IMR-90 (cell line): ENCODE data around the gene CCDC33. TPM values are rescaled to one million over a fixed set of nuclear protein-coding genes. Genes with fewer than 3 reads are reported as not detected.

Source experiments
- ATAC-seq: fragments of 200-7000 bp; cut with Tn5 transposase; 2 replicates; pipeline ENCODE4 v1.9.1; 2020; ENCODE audit warnings: low read depth, mild to moderate bottlenecking, moderate library complexity
- BruUV-seq: library from RNA; stranded (reverse); fragments of 400-500 nt; replicated peaks from 2 replicates; lab custom pipeline; 2021; lab: Mats Ljungman, UMichigan
- CTCF ChIA-PET: fragments of 300-600 bp; formaldehyde crosslinking; extraction: SDS; loops from one replicate; lab custom pipeline; 2021; ENCODE audit warnings: antibody characterized with exemption; lab: Yijun Ruan, JAX
- POLR2A ChIA-PET: fragments of 300-600 bp; sonication (Branson Sonifier 250); formaldehyde crosslinking; loops from one replicate; lab custom pipeline; 2022; ENCODE audit warnings: antibody characterized with exemption; ENCODE audit not compliant: unreplicated experiment; lab: Charles Lee
- DNase-seq: peaks from one replicate; pipeline ENCODE4 v3.0.0; 2013
- H2AFZ ChIP-seq: replicated peaks from 2 replicates; pipeline ENCODE3; 2013; ENCODE audit warnings: low read length, mild to moderate bottlenecking; ENCODE audit not compliant: poor library complexity
- H2AK5ac ChIP-seq: 2 replicates; pipeline ENCODE4 v1.6.1; 2013; ENCODE audit warnings: low read depth, low read length, inconsistent platforms
- H2AK9ac ChIP-seq: replicated peaks from 2 replicates; pipeline ENCODE3; 2013; ENCODE audit warnings: mild to moderate bottlenecking, low read depth, low read length, moderate library complexity; ENCODE audit not compliant: poor library complexity
- H2BK120ac ChIP-seq: 2 replicates; pipeline ENCODE4 v1.6.1; 2013; ENCODE audit warnings: low read depth, low read length, inconsistent platforms
- H2BK15ac ChIP-seq: 3 replicates; pipeline ENCODE4 v1.6.1; 2013; ENCODE audit warnings: low read depth, low read length, inconsistent platforms
- H2BK20ac ChIP-seq: 2 replicates; pipeline ENCODE4 v1.6.1; 2013; ENCODE audit warnings: low read depth, mild to moderate bottlenecking, inconsistent platforms, low read length, moderate library complexity
- H2BK5ac ChIP-seq: 2 replicates; pipeline ENCODE4 v1.6.1; 2013; ENCODE audit warnings: mild to moderate bottlenecking, low read depth, low read length, inconsistent platforms; ENCODE audit not compliant: poor library complexity, severe bottlenecking
- H3K14ac ChIP-seq: replicated peaks from 2 replicates; pipeline ENCODE4 v1.6.1; 2013; ENCODE audit warnings: low read depth, low read length, inconsistent platforms
- H3K18ac ChIP-seq: 2 replicates; pipeline ENCODE4 v1.6.1; 2013; ENCODE audit warnings: low read depth, low read length, control low read depth
- H3K23ac ChIP-seq: 2 replicates; pipeline ENCODE4 v1.6.1; 2013; ENCODE audit warnings: low read depth, low read length, inconsistent platforms
- H3K27ac ChIP-seq: 2 replicates; pipeline ENCODE4 v1.5.1; 2013; ENCODE audit warnings: mild to moderate bottlenecking, control low read depth, low read length; ENCODE audit not compliant: insufficient read depth
- H3K27me3 ChIP-seq: 2 replicates; pipeline ENCODE4 v1.6.1; 2013; ENCODE audit warnings: low read length; ENCODE audit not compliant: control insufficient read depth, insufficient read depth
- H3K36me3 ChIP-seq: 2 replicates; pipeline ENCODE4 v1.6.1; 2013; ENCODE audit warnings: low read length, mixed read lengths; ENCODE audit not compliant: control insufficient read depth, insufficient read depth
- H3K4ac ChIP-seq: 2 replicates; pipeline ENCODE4 v1.6.1; 2013; ENCODE audit warnings: low read depth, low read length, inconsistent platforms
- H3K4me1 ChIP-seq: 2 replicates; pipeline ENCODE4 v1.6.1; 2013; ENCODE audit warnings: low read length, mixed read lengths; ENCODE audit not compliant: control insufficient read depth, insufficient read depth
- H3K4me2 ChIP-seq: 2 replicates; pipeline ENCODE4 v1.6.1; 2013; ENCODE audit warnings: low read depth, mild to moderate bottlenecking, control low read depth, low read length, moderate library complexity
- H3K4me3 ChIP-seq: 2 replicates; pipeline ENCODE4 v1.5.1; 2013; ENCODE audit warnings: low read depth, mild to moderate bottlenecking, control low read depth, low read length, moderate library complexity; ENCODE audit not compliant: insufficient read depth
- H3K56ac ChIP-seq: 2 replicates; pipeline ENCODE4 v1.6.1; 2013; ENCODE audit warnings: low read length, inconsistent platforms; ENCODE audit not compliant: insufficient read depth; ENCODE audit errors: extremely low read depth
- H3K79me1 ChIP-seq, 2 experiments: 2 replicates each; pipeline ENCODE4 v1.6.1; 2013; ENCODE audit warnings: low read length in 2 of 2, inconsistent platforms in 1 of 2, low read depth in 1 of 2
- H3K9ac ChIP-seq: 2 replicates; pipeline ENCODE4 v1.6.1; 2013; ENCODE audit warnings: low read depth, low read length, control low read depth
- H3K9me1 ChIP-seq: 2 replicates; pipeline ENCODE4 v1.6.1; 2013; ENCODE audit warnings: low read length, inconsistent platforms; ENCODE audit not compliant: insufficient read depth
- H3K9me3 ChIP-seq: 2 replicates; pipeline ENCODE4 v1.6.1; 2013; ENCODE audit warnings: low read length; ENCODE audit not compliant: control insufficient read depth, insufficient read depth
- H4K20me1 ChIP-seq: 2 replicates; pipeline ENCODE4 v1.6.1; 2013; ENCODE audit warnings: low read length, inconsistent platforms; ENCODE audit not compliant: insufficient read depth
- H4K5ac ChIP-seq: 2 replicates; pipeline ENCODE4 v1.6.1; 2013; ENCODE audit warnings: mild to moderate bottlenecking, low read depth, low read length, control low read depth
- H4K8ac ChIP-seq, 2 experiments: 2 replicates each; pipeline ENCODE4 v1.6.1; 2013; ENCODE audit warnings: low read depth in 2 of 2, low read length in 2 of 2, control low read depth in 1 of 2, inconsistent platforms in 1 of 2
- H4K91ac ChIP-seq: 2 replicates; pipeline ENCODE4 v1.6.1; 2013; ENCODE audit warnings: low read depth, low read length, inconsistent platforms; ENCODE audit not compliant: insufficient read depth
- BHLHE40 ChIP-seq: fragments of 150-350 bp; IDR thresholded peaks from 2 replicates; pipeline ENCODE4 v1.6.1; 2016; ENCODE audit warnings: mild to moderate bottlenecking, low read depth, low read length
- FOS ChIP-seq: fragments of 150-350 bp; IDR thresholded peaks from 2 replicates; pipeline ENCODE4 v1.6.1; 2016; ENCODE audit warnings: low read depth, low read length
- MAFK ChIP-seq: IDR thresholded peaks from 2 replicates; pipeline ENCODE4 v1.6.1; 2012; ENCODE audit warnings: low read depth, low read length, improper control_type of control experiment
- NFE2L2 ChIP-seq: fragments of 150-350 bp; IDR thresholded peaks from 2 replicates; pipeline ENCODE4 v1.6.1; 2016; ENCODE audit warnings: low read depth, mild to moderate bottlenecking, low read length
- RAD21 ChIP-seq: IDR thresholded peaks from 2 replicates; pipeline ENCODE4 v1.6.1; 2012; ENCODE audit warnings: low read length, improper control_type of control experiment
- RCOR1 ChIP-seq: IDR thresholded peaks from 2 replicates; pipeline ENCODE4 v1.6.1; 2012; ENCODE audit warnings: mild to moderate bottlenecking, low read length, improper control_type of control experiment; ENCODE audit not compliant: insufficient replicate concordance
- WGBS, 2 experiments: methylation state at CpG; one replicate each; pipeline versions ENCODE4 v1.1.5 to v1.1.7; 2013; ENCODE audit warnings: missing lambda C conversion rate in 2 of 2; ENCODE audit not compliant: insufficient read length in 1 of 2; ENCODE audit errors: extremely low coverage in 2 of 2; 5-methylcytosine and 5-hydroxymethylcytosine counted together
- dilution Hi-C: fragments of 300-500 bp; cut with HindIII; formaldehyde crosslinking; loops from one replicate; pipeline ENCODE4 v1.14.3; 2018; ENCODE audit warnings: low sequenced_read_pairs; ENCODE audit not compliant: unreplicated experiment
- in situ Hi-C: fragments of 300-500 bp; cut with MboI; formaldehyde crosslinking; loops from 3 replicates; pipeline ENCODE4 v1.14.3; 2019; ENCODE audit warnings: low sequenced_read_pairs, inconsistent platforms, mixed read lengths
- intact Hi-C: fragments of 100-400 bp; cut with micrococcal nuclease; formaldehyde crosslinking; loops from 2 replicates; pipeline ENCODE4 v1.10.0; 2022
- polyA plus RNA-seq, 3 experiments: library from polyadenylated mRNA; depleted of rRNA; stranded (reverse); fragments of >200 nt; gene quantifications; 2 replicates each; pipeline ENCODE4 v1.2.3, GENCODE V29; 2012; ENCODE audit warnings: low replicate concordance in 1 of 3
- total RNA-seq: library from RNA; depleted of rRNA; stranded (reverse); fragments of >200 nt; gene quantifications from 2 replicates; pipeline ENCODE4 v1.2.3, GENCODE V29; 2012
- TF ChIP-seq, protein P1 (sequence below): fragments of 150-350 bp; IDR thresholded peaks from 2 replicates; pipeline ENCODE4 v1.6.1; 2016; ENCODE audit warnings: low read depth, mild to moderate bottlenecking, low read length, moderate library complexity, borderline replicate concordance
- TF ChIP-seq, protein P2 (sequence below): fragments of 150-350 bp; IDR thresholded peaks from 2 replicates; pipeline ENCODE4 v1.6.1; 2017; ENCODE audit warnings: mild to moderate bottlenecking, antibody characterized with exemption, low read length, low read depth

Gene CCDC33
- total and polyA plus RNA-seq, 2 of the 4 experiments (the other 2 are of a cell fraction): not detected

DNA sequence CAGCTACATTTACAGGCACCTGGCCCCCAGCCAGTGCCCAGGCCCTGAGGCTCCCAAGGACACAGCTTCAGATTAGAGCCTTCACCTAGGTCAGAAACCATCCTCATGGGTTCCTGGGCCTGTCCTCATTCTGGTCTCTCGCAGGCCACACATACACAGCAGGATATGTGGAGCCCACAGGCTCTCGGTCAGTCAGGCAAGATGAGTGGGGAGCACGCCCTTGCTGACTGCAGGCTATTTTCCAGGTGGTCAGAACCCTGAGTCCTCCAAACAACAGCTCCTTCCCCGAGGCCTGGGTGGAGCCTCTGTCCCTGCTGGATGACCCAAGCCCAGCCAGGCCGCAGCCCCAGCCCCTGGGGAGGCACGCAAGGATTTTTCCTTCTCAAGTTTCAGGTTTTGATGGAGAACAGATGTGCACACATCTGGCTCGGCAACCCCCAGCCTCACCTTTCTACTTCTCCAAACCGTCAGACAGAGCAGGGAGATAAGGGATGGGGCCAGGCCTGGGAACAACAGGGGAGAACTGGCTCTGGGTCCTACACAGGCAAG lies 35.2 kb upstream of the CCDC33 start:
- H3K36me3 ChIP-seq: no peaks in the 10 kb centered on the region
- H4K91ac ChIP-seq: no peak overlapping the region
- no TSS peak for BruUV-seq
- no peak overlapping the region for H2BK20ac ChIP-seq
- no peak overlapping the region for H3K27ac ChIP-seq
- no peak overlapping the region for H2BK5ac ChIP-seq
- H3K4me3 ChIP-seq: no peak overlapping the region
- H2BK120ac ChIP-seq: 0 out of 2 replicates have a peak overlapping the region, but pooled peaks have one; percentile 14
- ChIA-PET POLR2A (no interaction called here), CTCF (interaction anchor here (1.3 kb wide), 1 partner anchor 147 kb away, joined by 3 read pairs; no protein-coding TSS in a partner anchor)
- peak overlapping the region; percentile 83 for H2AK9ac ChIP-seq
- peaks cover 26% of the 10 kb centered on the region for H3K4me1 ChIP-seq
- no peaks in the 10 kb centered on the region for H3K79me1 ChIP-seq
- peaks cover under 1% of the 10 kb centered on the region; the same call in 1 of the 2 replicates for H4K20me1 ChIP-seq
- no peak overlapping the region for H3K4me2 ChIP-seq
- no peaks in the 10 kb centered on the region for H3K9me3 ChIP-seq
- no peak overlapping the region for H4K5ac ChIP-seq
- H3K27me3 ChIP-seq: peaks cover 5% of the 10 kb centered on the region; the same call in 1 of the 2 replicates
- H2AK5ac ChIP-seq: peak overlapping the region; percentile 90
- H3K9me1 ChIP-seq: peaks cover 7% of the 10 kb centered on the region
- no peak overlapping the region for H3K23ac ChIP-seq
- H2AFZ ChIP-seq: peak overlapping the region; percentile 33
- H3K4ac ChIP-seq: peak overlapping the region; percentile 56; the same call in 1 of the 2 replicates
- ATAC-seq (peak; percentile 9), DNase-seq (peak; percentile 52)
- H4K8ac ChIP-seq: no peak overlapping the region
- in situ Hi-C loops (no loop called here), dilution Hi-C loops (no loop called here), intact Hi-C loops (no loop called here)
- 0 out of 2 replicates have a peak overlapping the region, but pooled peaks have one; percentile 35 for H3K14ac ChIP-seq
- no CpG with 5 or more reads among the region's 8 CpGs for WGBS, 2 experiments
- H3K18ac ChIP-seq: no peak overlapping the region; the same call in 1 of the 2 replicates
- no peak overlapping the region; the same call in 2 of the 3 replicates for H2BK15ac ChIP-seq
- H3K9ac ChIP-seq: no peak overlapping the region
- H3K56ac ChIP-seq: no peak overlapping the region
- no peak for TF ChIP-seq FOS
- TF ChIP-seq, protein P1, sequence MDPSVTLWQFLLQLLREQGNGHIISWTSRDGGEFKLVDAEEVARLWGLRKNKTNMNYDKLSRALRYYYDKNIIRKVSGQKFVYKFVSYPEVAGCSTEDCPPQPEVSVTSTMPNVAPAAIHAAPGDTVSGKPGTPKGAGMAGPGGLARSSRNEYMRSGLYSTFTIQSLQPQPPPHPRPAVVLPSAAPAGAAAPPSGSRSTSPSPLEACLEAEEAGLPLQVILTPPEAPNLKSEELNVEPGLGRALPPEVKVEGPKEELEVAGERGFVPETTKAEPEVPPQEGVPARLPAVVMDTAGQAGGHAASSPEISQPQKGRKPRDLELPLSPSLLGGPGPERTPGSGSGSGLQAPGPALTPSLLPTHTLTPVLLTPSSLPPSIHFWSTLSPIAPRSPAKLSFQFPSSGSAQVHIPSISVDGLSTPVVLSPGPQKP: no peak
- TF ChIP-seq, protein P2, sequence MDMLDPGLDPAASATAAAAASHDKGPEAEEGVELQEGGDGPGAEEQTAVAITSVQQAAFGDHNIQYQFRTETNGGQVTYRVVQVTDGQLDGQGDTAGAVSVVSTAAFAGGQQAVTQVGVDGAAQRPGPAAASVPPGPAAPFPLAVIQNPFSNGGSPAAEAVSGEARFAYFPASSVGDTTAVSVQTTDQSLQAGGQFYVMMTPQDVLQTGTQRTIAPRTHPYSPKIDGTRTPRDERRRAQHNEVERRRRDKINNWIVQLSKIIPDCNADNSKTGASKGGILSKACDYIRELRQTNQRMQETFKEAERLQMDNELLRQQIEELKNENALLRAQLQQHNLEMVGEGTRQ: no peak
- no peak for TF ChIP-seq RAD21
- TF ChIP-seq NFE2L2: no peak
- no peak for TF ChIP-seq BHLHE40
- TF ChIP-seq RCOR1: no peak
- no peak for TF ChIP-seq MAFK
